ENCODE measurements around the gene TEX26.

Gene TEX26

GRCh38 chr13:30932481-30933353, at the start of gene TEX26:
TEX26 (plus strand) TSS chr13:30932656; CDS start chr13:30932716, 60 bp downstream.
- no peak for DNase-seq

DNA sequence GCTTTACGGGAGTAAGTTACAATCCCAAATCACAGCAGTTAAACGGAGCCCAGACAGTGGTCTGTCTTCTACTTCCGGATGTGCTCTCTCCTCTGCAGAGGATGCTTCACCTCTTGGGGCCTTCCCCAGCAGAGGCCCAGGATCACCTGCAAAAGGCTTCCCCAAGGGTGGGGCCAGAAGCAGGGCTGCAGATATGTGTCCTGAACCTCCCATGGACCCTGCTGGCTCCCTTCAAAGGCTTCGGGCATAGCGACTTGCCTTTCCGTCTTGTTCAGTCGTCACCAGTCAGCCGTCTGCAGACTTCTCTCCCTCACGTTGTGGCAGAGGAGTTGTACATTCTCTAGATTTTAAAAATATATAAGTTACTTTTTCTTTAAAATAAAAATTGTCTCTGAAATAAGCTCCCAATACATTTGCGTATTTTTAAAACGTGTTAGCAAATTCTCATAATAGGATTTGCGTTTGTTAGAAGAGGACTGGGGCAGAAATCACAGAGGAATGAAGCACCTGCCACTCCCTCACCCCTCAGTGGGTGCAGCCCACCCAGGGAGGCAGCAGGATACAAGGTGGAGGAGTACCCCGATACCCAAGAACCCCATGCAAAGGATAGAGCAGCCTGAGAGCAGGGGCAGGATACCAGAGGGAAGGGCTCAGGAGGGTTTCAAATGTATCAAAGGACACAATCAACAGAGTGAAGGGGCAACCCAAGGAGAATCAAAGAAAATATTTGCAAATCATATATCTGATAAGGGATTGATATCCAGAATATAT, 49.3 kb upstream of the TEX26 start:
- no peak for DNase-seq

GRCh38 chr13:30884543-30884942, 47.9 kb upstream of the TEX26 start:
- DNase-seq = no peak

GRCh38 chr13:30889196-30889690, 43.2 kb upstream of the TEX26 start:
- no peak for DNase-seq

- DNase-seq = no peak
These were observed 39.5 kb upstream of the TEX26 start for GRCh38 chr13:30892966-30893365.

DNA sequence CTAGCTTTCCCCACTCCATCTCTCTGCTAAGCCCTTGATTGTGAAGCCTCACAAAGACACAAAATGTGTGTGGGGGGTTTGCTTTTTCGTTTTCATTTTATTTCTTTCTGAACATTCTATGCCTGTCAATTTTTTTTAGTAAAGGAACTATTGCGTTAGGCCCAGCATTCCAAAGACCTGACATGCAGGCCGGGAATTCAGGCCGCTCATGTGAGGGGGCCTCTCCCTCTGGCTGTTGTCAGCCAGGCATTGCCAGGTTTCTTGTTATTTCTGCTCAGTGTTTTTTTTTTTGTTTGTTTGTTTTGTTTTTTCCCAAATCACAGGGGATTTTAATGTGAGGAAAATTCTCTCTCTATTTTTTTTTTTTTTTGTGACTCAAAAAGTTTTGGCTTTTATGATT, 36.7 kb upstream of the TEX26 start:
- no peak for DNase-seq

DNA sequence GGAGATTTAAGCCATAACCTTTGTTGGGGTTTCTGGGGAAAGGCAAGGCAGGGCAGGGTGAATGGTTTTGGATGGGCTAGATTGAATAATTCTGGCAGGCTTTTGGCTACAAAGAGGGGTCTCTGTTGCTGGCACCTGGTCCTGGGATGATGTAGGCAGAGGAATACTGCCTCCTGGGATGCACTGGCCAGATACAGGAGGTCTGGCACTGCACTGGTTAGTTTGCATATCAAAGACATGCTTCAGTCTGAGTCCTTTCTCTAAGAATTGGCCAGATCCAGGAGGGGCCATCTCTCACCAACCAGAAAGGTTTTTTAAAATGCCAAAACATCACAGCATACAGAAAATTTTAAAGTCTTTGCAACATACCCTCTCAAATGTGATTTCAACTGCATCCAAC, 34.4 kb upstream of the TEX26 start:
- no peak for DNase-seq

GRCh38 chr13:30898678-30899241, 33.7 kb upstream of the TEX26 start:
- DNase-seq = no peak

GRCh38 chr13:30900436-30900835, 32.0 kb upstream of the TEX26 start:
- DNase-seq = no peak

DNA sequence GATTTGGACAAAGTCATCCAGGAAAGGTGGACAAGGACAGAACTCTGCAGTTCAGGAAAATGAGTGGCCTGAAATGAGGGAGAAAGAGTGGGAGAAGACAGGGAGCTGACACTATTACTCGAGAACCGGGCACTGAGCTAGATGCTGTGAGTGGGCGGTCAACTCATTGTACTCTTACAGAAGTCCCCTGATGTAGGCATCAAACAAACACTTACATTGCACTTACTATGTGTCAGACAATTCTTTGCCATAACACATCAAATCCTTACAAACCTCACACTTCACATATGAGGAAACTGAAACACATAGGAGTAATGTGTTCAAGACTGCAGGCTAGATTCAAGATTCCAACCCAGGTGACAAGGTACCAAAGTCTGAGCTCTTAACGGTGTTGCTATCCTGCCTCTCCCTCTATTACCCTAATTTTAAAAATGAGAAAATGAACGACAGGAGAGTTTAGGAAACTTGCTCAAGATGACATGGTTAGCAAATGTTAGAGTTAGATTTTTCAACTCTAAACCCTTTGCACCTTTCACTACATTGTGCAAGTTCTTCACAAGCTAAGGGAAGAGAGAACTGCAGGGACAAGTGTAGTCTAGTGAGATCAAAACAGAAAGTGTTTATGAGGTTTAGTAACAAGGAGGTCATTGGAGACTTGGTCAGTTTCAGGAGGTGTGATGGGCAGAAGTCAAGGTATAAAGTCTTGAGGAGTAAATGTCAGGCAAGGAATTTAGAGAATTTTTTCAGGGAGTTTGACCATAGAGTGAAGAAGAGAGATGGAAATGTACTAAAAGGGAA, 31.3 kb upstream of the TEX26 start:
- no peak for DNase-seq

GRCh38 chr13:30904043-30904442, 28.4 kb upstream of the TEX26 start:
- no peak for DNase-seq

DNA sequence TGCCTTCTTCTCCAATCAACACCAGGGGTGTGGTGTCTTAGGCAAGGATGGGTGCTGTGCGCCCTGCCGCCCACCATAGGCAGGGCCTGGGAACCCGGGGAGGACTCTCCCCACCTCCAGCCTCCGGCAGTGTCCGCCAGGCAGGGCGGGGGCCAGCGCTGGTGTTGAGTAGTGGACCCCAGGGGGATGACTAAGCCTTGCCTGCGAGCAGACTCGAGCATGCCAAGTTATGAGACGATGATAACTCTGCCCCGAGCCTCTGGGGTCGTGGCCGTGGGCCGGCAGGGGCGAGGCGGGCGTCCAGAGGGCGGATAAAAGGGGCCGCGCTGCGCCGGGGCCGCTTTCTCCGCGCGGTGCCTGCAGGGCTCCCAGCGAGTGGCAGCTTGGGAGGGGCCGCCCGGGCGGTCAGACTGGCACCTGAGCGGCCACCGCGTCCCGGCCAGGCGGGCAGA, 26.5 kb upstream of the TEX26 start, which contains the start of gene MEDAG:
Gene MEDAG, plus strand, starts transcription at position 340 of the 452 bp plus-strand sequence. CDS start 245 bp downstream, outside the sequence.
- DNase-seq = no peak

- no peak for DNase-seq
These were observed 25.9 kb upstream of the TEX26 start for GRCh38 chr13:30906411-30907051.

DNA sequence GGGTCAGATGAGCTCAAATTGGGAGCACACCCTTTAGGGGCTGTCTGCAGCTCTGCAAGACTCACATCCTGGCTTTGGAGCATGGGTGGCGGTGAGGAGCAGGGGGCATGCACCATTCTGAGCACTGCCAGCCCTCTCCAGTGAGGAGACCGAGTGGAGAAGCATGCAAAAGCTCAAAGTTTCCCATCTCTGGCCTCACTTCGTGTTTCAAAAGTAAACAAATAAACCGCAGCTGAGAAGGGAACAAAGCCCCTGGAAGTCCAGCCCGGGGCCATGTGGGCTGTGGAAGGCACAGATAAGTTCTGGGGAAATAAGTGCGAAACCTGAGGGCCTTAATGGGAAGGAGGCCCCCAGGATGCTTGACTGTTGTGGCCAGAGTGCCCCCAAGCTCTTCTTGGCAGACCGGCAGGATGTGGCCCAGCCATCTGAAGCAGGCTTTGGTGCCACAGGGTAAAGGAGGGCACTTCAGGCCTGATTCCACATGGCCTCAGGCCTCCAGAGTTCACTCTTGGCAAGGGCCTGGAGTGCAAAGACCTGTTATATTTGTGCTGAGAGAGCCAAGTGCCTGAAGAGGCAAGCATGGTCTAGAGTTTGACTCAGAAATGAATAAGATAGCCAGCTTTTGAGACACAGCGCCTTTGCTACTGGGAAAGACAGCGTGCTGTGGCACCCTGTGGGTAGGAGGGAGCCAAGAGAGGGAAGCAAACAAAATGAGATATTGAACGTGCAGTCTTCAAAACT, 25.2 kb upstream of the TEX26 start:
- no peak for DNase-seq

DNA sequence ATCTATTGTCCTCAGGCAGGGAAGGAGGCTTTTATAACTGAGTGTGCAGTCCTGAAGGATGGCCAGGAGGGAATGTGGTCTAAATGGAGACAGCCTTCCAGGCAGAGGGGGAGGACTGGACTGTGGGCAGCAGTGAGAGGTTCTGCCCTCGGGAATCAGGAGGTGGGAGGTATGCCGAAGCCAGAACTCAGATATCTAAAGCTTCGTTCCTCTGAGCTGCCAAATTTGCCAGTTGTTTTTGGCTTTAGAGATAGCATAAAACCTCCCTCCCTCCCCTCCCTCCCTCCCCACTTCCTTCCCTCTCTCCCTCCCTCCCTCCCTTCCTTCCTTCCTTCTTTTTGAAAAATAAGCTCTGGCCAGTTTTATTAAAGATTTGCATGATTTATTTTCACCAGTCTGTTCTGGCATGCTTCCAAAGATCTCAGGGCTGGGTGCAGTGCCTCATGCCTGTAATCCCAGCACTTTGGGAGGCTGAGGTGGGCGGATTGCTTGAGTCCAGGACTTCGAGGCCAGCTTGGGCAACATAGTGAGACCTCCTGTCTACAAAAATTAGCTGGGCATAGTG, 24.0 kb upstream of the TEX26 start:
- DNase-seq = no peak

- DNase-seq = no peak
These were observed 21.8 kb upstream of the TEX26 start for GRCh38 chr13:30910676-30911075.

- DNase-seq = no peak
These were observed 16.5 kb upstream of the TEX26 start for GRCh38 chr13:30915691-30916541.

- no peak for DNase-seq
These were observed 15.5 kb upstream of the TEX26 start for GRCh38 chr13:30916991-30917390.

GRCh38 chr13:30918662-30919405, 13.6 kb upstream of the TEX26 start:
- no peak for DNase-seq

All from activated effector memory CD4-positive, alpha-beta T cell treated with anti-CD3 and anti-CD28 coated beads, Interleukin-2, amount 50 U/mL, for 16 hours (primary cell).